ENCODE data around the gene TTC12. TPM values are rescaled to one million over a fixed set of nuclear protein-coding genes. Genes with fewer than 3 reads are reported as not detected.

Gene TTC12
- total and polyA plus RNA-seq, 10 of the 15 experiments (the other 5 are each of a cell fraction or from before 2014, with no cell fraction given), result 3.7 to 14.0 (median 8.1) TPM

GRCh38 chr11:113293936-113294335, 20.4 kb upstream of the TTC12 start:
- BruUV-seq (replicated peaks), result no TSS peak
- Histone ChIP-seq H3K4me3 (no peak overlapping the region), H3K27me3 (replicated peaks in 1 of 2; ENCODE audit: control insufficient read depth in 2 of 2, insufficient read depth in 2 of 2, low read length in 1 of 2) (peaks cover 0 to 2% of the 10 kb centered on the region in 2 experiments; a peak in 1 of 4 replicates), H2AFZ (ENCODE audit: control insufficient read depth, low read depth, low read length) (no peak overlapping the region), H3K36me3 (ENCODE audit: control insufficient read depth in 2 of 2, insufficient read depth in 2 of 2, low read length in 1 of 2) (no peaks in the 10 kb centered on the region), H3K4me2 (ENCODE audit: control insufficient read depth, insufficient read depth) (no peak overlapping the region), H4K20me1 (ENCODE audit: control insufficient read depth, insufficient read depth) (no peaks in the 10 kb centered on the region), H3K4me1 (ENCODE audit: control insufficient read depth, insufficient read depth, low read length) (no peaks in the 10 kb centered on the region), H3K27ac (ENCODE audit: control insufficient read depth, insufficient read depth) (no peak overlapping the region), H3K9ac (ENCODE audit: control insufficient read depth, insufficient read depth, low read length) (no peak overlapping the region), H3K79me2 (ENCODE audit: control insufficient read depth, insufficient read depth, low read length) (no peaks in the 10 kb centered on the region), H3K9me3 (replicated peaks; ENCODE audit: control insufficient read depth, insufficient read depth, low read length) (no peaks in the 10 kb centered on the region)
- ChIA-PET CTCF (no interaction called here), SMC1A (ENCODE audit: uncharacterized antibody, unreplicated experiment) (no interaction called here), POLR2A (no interaction called here), RAD21 (ENCODE audit: unreplicated experiment) (no interaction called here)
- intact Hi-C loops (cut with micrococcal nuclease; ENCODE audit: unreplicated experiment) (no loop called here), in situ Hi-C loops (cut with MboI) (loop anchor here (5.0 kb wide), 2 partner anchors 707 to 1007 kb away; no protein-coding TSS in a partner anchor)
- 45% methylated on average over 5 of the region's 5 CpGs for WGBS (ENCODE audit: insufficient coverage, insufficient replicate concordance, low lambda C conversion rate, missing lambda C conversion rate)
- FAIRE-seq (no peak), DNase-seq (ENCODE audit: low read depth, low spot score) (no peak), ATAC-seq (no peak)
- TF ChIP-seq MAX (IDR thresholded peaks at IDR 0.05; ENCODE audit: low read depth, low read length) (no peak), PAX8 (IDR thresholded peaks at IDR 0.05) (no peak), DPF2 (IDR thresholded peaks at IDR 0.05) (no peak), EGR1 (IDR thresholded peaks at IDR 0.05; ENCODE audit: borderline replicate concordance in 1 of 2, low read depth in 2 of 2, low read length in 2 of 2) (no peak), IRF3 (IDR thresholded peaks at IDR 0.05) (no peak), SUZ12 (IDR thresholded peaks at IDR 0.05; ENCODE audit: unreplicated experiment) (no peak), PKNOX1 (IDR thresholded peaks at IDR 0.05) (no peak)
